Measurements from ENCODE around the gene AHR.

Gene AHR

GRCh38 chr7:17301471-17302456 lies 3.3 kb downstream of the AHR start:
- H3K4me3 ChIP-seq (ENCODE audit: low read depth, low read length), result peak overlapping the region; percentile 92
- no peak for DNase-seq (ENCODE audit: low read depth)
- TF ChIP-seq, protein P1, sequence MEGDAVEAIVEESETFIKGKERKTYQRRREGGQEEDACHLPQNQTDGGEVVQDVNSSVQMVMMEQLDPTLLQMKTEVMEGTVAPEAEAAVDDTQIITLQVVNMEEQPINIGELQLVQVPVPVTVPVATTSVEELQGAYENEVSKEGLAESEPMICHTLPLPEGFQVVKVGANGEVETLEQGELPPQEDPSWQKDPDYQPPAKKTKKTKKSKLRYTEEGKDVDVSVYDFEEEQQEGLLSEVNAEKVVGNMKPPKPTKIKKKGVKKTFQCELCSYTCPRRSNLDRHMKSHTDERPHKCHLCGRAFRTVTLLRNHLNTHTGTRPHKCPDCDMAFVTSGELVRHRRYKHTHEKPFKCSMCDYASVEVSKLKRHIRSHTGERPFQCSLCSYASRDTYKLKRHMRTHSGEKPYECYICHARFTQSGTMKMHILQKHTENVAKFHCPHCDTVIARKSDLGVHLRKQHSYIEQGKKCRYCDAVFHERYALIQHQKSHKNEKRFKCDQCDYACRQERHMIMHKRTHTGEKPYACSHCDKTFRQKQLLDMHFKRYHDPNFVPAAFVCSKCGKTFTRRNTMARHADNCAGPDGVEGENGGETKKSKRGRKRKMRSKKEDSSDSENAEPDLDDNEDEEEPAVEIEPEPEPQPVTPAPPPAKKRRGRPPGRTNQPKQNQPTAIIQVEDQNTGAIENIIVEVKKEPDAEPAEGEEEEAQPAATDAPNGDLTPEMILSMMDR (IDR thresholded peaks at IDR 0.05; ENCODE audit: low read depth, low read length, missing control alignments), result peak; percentile 25
- in situ Hi-C loops (cut with HindIII; ENCODE audit: low sequenced_read_pairs), result loop anchor here (25.0 kb wide), 1 partner anchor 314 kb away; no protein-coding TSS in a partner anchor

- TF ChIP-seq, protein P1 (IDR thresholded peaks at IDR 0.05; ENCODE audit: low read depth, low read length, missing control alignments), result no peak
- no peak for DNase-seq (ENCODE audit: low read depth)
- in situ Hi-C loops (cut with HindIII; ENCODE audit: low sequenced_read_pairs), result loop anchor here (25.0 kb wide), 1 partner anchor 315 kb away; no protein-coding TSS in a partner anchor
- peak overlapping the region; percentile 27 for H3K4me3 ChIP-seq (ENCODE audit: low read depth, low read length)
These were observed 4.2 kb downstream of the AHR start for GRCh38 chr7:17302575-17303142.

DNA sequence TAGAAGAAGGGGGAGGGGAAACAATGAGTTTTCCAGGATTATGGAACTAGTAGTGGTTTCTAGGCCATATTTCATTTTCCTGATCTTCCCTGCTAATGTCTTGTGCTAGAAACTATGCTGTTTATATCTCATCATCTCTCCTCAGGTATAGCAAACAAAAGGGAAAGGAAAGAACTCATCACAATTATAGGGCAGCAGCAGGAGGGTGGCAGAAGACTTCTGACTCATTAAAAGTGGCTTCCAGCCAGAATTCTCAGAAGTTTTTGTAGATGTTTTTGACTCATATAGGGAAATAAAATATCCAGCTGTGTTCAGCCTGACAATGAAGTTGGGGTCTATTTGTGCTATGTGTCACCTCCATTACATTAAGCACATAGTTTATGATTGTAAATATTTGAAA lies 6.5 kb downstream of the AHR start:
- peak; percentile 85 for DNase-seq (ENCODE audit: low read depth)
- H3K4me3 ChIP-seq (ENCODE audit: low read depth, low read length), result peak overlapping the region; percentile 31
- TF ChIP-seq, protein P1 (IDR thresholded peaks at IDR 0.05; ENCODE audit: low read depth, low read length, missing control alignments), result no peak
- in situ Hi-C loops (cut with HindIII; ENCODE audit: low sequenced_read_pairs), result loop anchor here (25.0 kb wide), 1 partner anchor 318 kb away; no protein-coding TSS in a partner anchor

- H3K4me3 ChIP-seq (ENCODE audit: low read depth, low read length), result peak overlapping the region; percentile 31
These were observed 7.1 kb downstream of the AHR start for GRCh38 chr7:17305387-17306171.

GRCh38 chr7:17307000-17307399 lies 8.5 kb downstream of the AHR start:
- DNase-seq (ENCODE audit: low read depth), result no peak
- H3K4me3 ChIP-seq (ENCODE audit: low read depth, low read length), result no peak overlapping the region

More at GRCh38 chr7:17305387-17306171, 7.1 kb downstream of the AHR start:
- TF ChIP-seq, protein P1 (IDR thresholded peaks at IDR 0.05; ENCODE audit: low read depth, low read length, missing control alignments), result no peak
- DNase-seq (ENCODE audit: low read depth), result no peak
- in situ Hi-C loops (cut with HindIII; ENCODE audit: low sequenced_read_pairs), result loop anchor here (25.0 kb wide), 1 partner anchor 318 kb away; no protein-coding TSS in a partner anchor

More at GRCh38 chr7:17307000-17307399, 8.5 kb downstream of the AHR start:
- in situ Hi-C loops (cut with HindIII; ENCODE audit: low sequenced_read_pairs), result loop anchor here (25.0 kb wide), 1 partner anchor 320 kb away; no protein-coding TSS in a partner anchor
- TF ChIP-seq, protein P1 (IDR thresholded peaks at IDR 0.05; ENCODE audit: low read depth, low read length, missing control alignments), result no peak

Measured in astrocyte of the cerebellum (primary cell).